Mesendoderm (in vitro differentiated cells): Measurements from ENCODE around the gene SLC39A11.
"Not testable (repeated sequence)": the region's sequence is repeated elsewhere in the genome, so short reads cannot be mapped to it uniquely, and the experiment has no call there.

Experiments
- DNase-seq: peaks from one replicate; pipeline ENCODE4 v3.0.0; 2013
- H2AK5ac ChIP-seq: 2 replicates; pipeline ENCODE4 v1.6.1; 2013; ENCODE audit warnings: low read length, inconsistent platforms
- H2BK120ac ChIP-seq: 2 replicates; pipeline ENCODE4 v1.6.1; 2013; ENCODE audit warnings: low read depth, mild to moderate bottlenecking, low read length, moderate library complexity, mixed read lengths
- H2BK15ac ChIP-seq: replicated peaks from 2 replicates; pipeline ENCODE4 v1.6.1; 2013; ENCODE audit warnings: low read depth, mild to moderate bottlenecking, moderate library complexity
- H2BK5ac ChIP-seq: 2 replicates; pipeline ENCODE4 v1.6.1; 2013; ENCODE audit warnings: low read length, inconsistent platforms
- H3K18ac ChIP-seq: 2 replicates; pipeline ENCODE4 v1.6.1; 2013; ENCODE audit warnings: mild to moderate bottlenecking, low read length, mixed read lengths
- H3K23ac ChIP-seq: one replicate; pipeline ENCODE4 v1.6.1; 2013; ENCODE audit warnings: low read length
- H3K27ac ChIP-seq: 2 replicates; pipeline ENCODE4 v1.5.1; 2013; ENCODE audit warnings: low read depth, mild to moderate bottlenecking, inconsistent platforms, low read length, moderate library complexity
- H3K27me3 ChIP-seq: 2 replicates; pipeline ENCODE4 v1.6.1; 2013; ENCODE audit warnings: low read length, control low read depth, mild to moderate bottlenecking, inconsistent platforms; ENCODE audit not compliant: insufficient read depth, poor library complexity
- H3K36me3 ChIP-seq: 2 replicates; pipeline ENCODE4 v1.6.1; 2013; ENCODE audit warnings: low read length, inconsistent platforms; ENCODE audit not compliant: control insufficient read depth, insufficient read depth
- H3K4ac ChIP-seq: one replicate; pipeline ENCODE4 v1.6.1; 2013; ENCODE audit warnings: low read depth, mild to moderate bottlenecking, low read length, moderate library complexity
- H3K4me1 ChIP-seq: 2 replicates; pipeline ENCODE4 v1.6.1; 2013; ENCODE audit warnings: low read depth, low read length, inconsistent platforms; ENCODE audit not compliant: control insufficient read depth
- H3K4me2 ChIP-seq: 2 replicates; pipeline ENCODE4 v1.6.1; 2013; ENCODE audit warnings: low read length
- H3K4me3 ChIP-seq: 2 replicates; pipeline ENCODE4 v1.5.1; 2013; ENCODE audit warnings: mild to moderate bottlenecking, low read length
- H3K56ac ChIP-seq: one replicate; pipeline ENCODE4 v1.6.1; 2013; ENCODE audit warnings: low read length
- H3K79me1 ChIP-seq: 2 replicates; pipeline ENCODE4 v1.6.1; 2013; ENCODE audit warnings: low read length, inconsistent platforms
- H3K79me2 ChIP-seq: 2 replicates; pipeline ENCODE4 v1.6.1; 2013; ENCODE audit warnings: mild to moderate bottlenecking, low read length; ENCODE audit not compliant: control insufficient read depth, insufficient read depth
- H3K9ac ChIP-seq: 2 replicates; pipeline ENCODE4 v1.6.1; 2013; ENCODE audit warnings: low read length, inconsistent platforms
- H4K5ac ChIP-seq: one replicate; pipeline ENCODE4 v1.6.1; 2013; ENCODE audit warnings: low read length
- H4K8ac ChIP-seq: one replicate; pipeline ENCODE4 v1.6.1; 2013; ENCODE audit warnings: low read depth, mild to moderate bottlenecking, control low read depth, low read length, moderate library complexity
- WGBS: extraction: QIAGEN DNeasy Blood & Tissue Kit; methylation state at CpG from one replicate; pipeline ENCODE4 v1.1.7; 2013; ENCODE audit warnings: low lambda C conversion rate, missing lambda C conversion rate; ENCODE audit not compliant: insufficient coverage; ENCODE audit errors: extremely low coverage; 5-methylcytosine and 5-hydroxymethylcytosine counted together

Gene SLC39A11

DNA sequence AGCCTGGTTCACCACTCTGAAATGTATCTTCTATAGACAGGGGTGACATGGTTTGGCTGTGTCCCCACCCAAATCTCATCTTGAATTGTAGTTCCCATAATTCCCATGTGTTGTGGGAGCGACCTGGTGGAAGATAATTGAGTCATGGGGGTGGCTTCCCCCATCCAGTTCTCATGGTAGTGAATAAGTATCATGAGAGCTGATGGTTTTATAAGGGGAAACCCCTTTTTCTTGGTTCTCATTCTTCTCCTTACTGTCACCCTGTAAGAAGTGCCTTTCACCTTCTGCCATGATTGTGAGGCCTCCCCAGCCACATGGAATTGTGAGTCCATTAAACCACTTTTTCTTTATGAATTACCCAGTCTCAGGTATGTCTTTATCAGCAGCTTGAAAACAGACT is 319.3 kb downstream of the SLC39A11 start:
- not testable (repeated sequence) for H3K56ac ChIP-seq, H2BK120ac ChIP-seq, H3K23ac ChIP-seq, H4K8ac ChIP-seq, H3K27me3 ChIP-seq, H3K27ac ChIP-seq, H3K79me1 ChIP-seq, H2AK5ac ChIP-seq, H3K4me1 ChIP-seq, H3K4me3 ChIP-seq, H3K36me3 ChIP-seq, H2BK15ac ChIP-seq, H3K4me2 ChIP-seq, H3K9ac ChIP-seq, H4K5ac ChIP-seq, DNase-seq, H3K4ac ChIP-seq, H2BK5ac ChIP-seq, H3K18ac ChIP-seq, H3K79me2 ChIP-seq
- no CpG with 5 or more reads among the region's 1 CpG for WGBS

GRCh38 chr17:72772331-72772821 is 320.1 kb downstream of the SLC39A11 start:
- no peak overlapping the region for H3K9ac ChIP-seq
- no peak for DNase-seq
- no peak overlapping the region for H2AK5ac ChIP-seq
- no peaks in the 10 kb centered on the region for H3K27me3 ChIP-seq
- WGBS: no CpG with 5 or more reads among the region's 7 CpGs
- no peak overlapping the region for H2BK15ac ChIP-seq
- no peak overlapping the region for H3K23ac ChIP-seq
- H3K27ac ChIP-seq: no peak overlapping the region
- no peaks in the 10 kb centered on the region for H3K4me1 ChIP-seq
- H2BK5ac ChIP-seq: no peak overlapping the region
- no peak overlapping the region for H3K56ac ChIP-seq
- H3K79me2 ChIP-seq: no peaks in the 10 kb centered on the region
- H3K18ac ChIP-seq: no peak overlapping the region
- H3K79me1 ChIP-seq: no peaks in the 10 kb centered on the region
- H4K8ac ChIP-seq: no peak overlapping the region
- no peak overlapping the region for H3K4ac ChIP-seq
- H3K4me2 ChIP-seq: no peak overlapping the region
- H3K4me3 ChIP-seq: no peak overlapping the region
- no peaks in the 10 kb centered on the region for H3K36me3 ChIP-seq
- H4K5ac ChIP-seq: no peak overlapping the region
- H2BK120ac ChIP-seq: no peak overlapping the region

- H3K4ac ChIP-seq: no peak overlapping the region
- H2BK120ac ChIP-seq: no peak overlapping the region
- no peak overlapping the region for H3K18ac ChIP-seq
- no peak overlapping the region for H4K5ac ChIP-seq
- peak; percentile 18 for DNase-seq
- H3K4me3 ChIP-seq: no peak overlapping the region
- no peak overlapping the region for H3K27ac ChIP-seq
- H3K79me2 ChIP-seq: no peaks in the 10 kb centered on the region
- H3K4me1 ChIP-seq: no peaks in the 10 kb centered on the region
- H4K8ac ChIP-seq: no peak overlapping the region
- H3K4me2 ChIP-seq: no peak overlapping the region
- H2BK15ac ChIP-seq: no peak overlapping the region
- H3K23ac ChIP-seq: no peak overlapping the region
- no peaks in the 10 kb centered on the region for H3K36me3 ChIP-seq
- no CpG with 5 or more reads among the region's 3 CpGs for WGBS
- no peak overlapping the region for H2AK5ac ChIP-seq
- no peak overlapping the region for H3K9ac ChIP-seq
- H3K27me3 ChIP-seq: no peaks in the 10 kb centered on the region
- H3K56ac ChIP-seq: no peak overlapping the region
- no peak overlapping the region for H2BK5ac ChIP-seq
- H3K79me1 ChIP-seq: no peaks in the 10 kb centered on the region
Measured at GRCh38 chr17:72771734-72772133, 320.8 kb downstream of the SLC39A11 start.

GRCh38 chr17:72766761-72767356 is 325.6 kb downstream of the SLC39A11 start:
- Histone ChIP-seq H3K79me2 (no peaks in the 10 kb centered on the region), H3K18ac (no peak overlapping the region), H3K23ac (no peak overlapping the region), H2AK5ac (no peak overlapping the region), H3K27ac (no peak overlapping the region), H3K4ac (no peak overlapping the region), H2BK5ac (no peak overlapping the region), H3K9ac (no peak overlapping the region), H3K4me1 (no peaks in the 10 kb centered on the region), H2BK120ac (no peak overlapping the region), H4K5ac (no peak overlapping the region), H4K8ac (no peak overlapping the region), H3K4me2 (no peak overlapping the region), H3K36me3 (no peaks in the 10 kb centered on the region), H3K4me3 (no peak overlapping the region), H3K56ac (no peak overlapping the region), H3K79me1 (no peaks in the 10 kb centered on the region), H2BK15ac (no peak overlapping the region), H3K27me3 (no peaks in the 10 kb centered on the region)
- DNase-seq: no peak
- no CpG with 5 or more reads among the region's 4 CpGs for WGBS

- H3K27me3 ChIP-seq: no peaks in the 10 kb centered on the region
- H3K56ac ChIP-seq: no peak overlapping the region
- H4K8ac ChIP-seq: no peak overlapping the region
- no peak overlapping the region for H3K23ac ChIP-seq
- H3K27ac ChIP-seq: no peak overlapping the region
- H3K79me2 ChIP-seq: no peaks in the 10 kb centered on the region
- no peak overlapping the region for H3K4me2 ChIP-seq
- H3K4me3 ChIP-seq: no peak overlapping the region
- no peaks in the 10 kb centered on the region for H3K36me3 ChIP-seq
- DNase-seq: no peak
- H2BK15ac ChIP-seq: no peak overlapping the region
- H3K4me1 ChIP-seq: no peaks in the 10 kb centered on the region
- H2BK120ac ChIP-seq: no peak overlapping the region
- H3K4ac ChIP-seq: no peak overlapping the region
- no peak overlapping the region for H3K9ac ChIP-seq
- H3K79me1 ChIP-seq: no peaks in the 10 kb centered on the region
- no CpG with 5 or more reads among the region's 11 CpGs for WGBS
- H2BK5ac ChIP-seq: no peak overlapping the region
- H2AK5ac ChIP-seq: no peak overlapping the region
- no peak overlapping the region for H4K5ac ChIP-seq
- H3K18ac ChIP-seq: no peak overlapping the region
Measured at GRCh38 chr17:72765368-72766153, 326.9 kb downstream of the SLC39A11 start.
